ENCODE results near the gene ZNF48.

ZNF48 gene

DNA sequence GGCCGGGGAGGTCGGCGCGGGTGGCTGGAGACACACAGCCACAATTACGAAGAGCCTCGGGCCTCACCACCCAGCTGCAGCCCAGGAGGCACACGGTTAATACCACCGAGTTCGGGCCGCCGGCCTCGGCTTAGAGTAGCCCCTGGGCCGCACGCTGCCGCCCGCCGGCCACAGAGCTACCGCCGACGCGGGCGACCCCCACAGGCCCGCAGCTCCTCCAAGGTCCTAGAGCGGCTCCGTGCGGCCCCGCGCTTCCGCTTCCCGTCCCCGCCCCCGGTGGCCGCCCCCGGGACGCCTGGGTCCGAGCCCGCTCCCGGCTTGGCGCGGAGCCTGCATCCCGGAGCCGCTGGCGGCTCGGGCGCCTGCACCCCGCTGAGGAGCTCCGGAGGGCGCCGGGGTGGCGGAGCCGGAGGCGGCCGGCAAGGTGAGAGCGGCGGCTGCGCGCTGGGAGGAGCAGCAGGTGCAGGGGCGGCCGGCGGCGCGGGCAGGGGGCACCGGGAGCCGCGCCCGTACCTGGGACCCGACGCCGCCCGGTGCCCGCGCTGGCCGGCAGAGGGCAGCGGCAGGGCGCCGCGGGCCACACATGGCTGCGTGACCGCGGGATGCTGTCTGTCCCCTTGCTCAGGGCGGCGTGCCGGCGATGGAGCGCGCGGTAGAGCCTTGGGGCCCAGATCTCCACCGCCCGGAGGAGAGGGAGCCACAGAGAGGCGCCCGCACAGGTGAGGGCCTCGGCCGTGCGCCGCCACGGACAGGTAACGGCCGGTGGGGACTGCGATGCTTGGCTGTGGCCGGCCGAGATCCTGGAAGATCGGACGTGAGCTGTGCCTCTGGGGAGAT, at the start of gene ZNF48:
Gene ZNF48 (plus strand): TSS at position 266 of the 837 bp plus-strand sequence. CDS start 375 bp downstream, at position 641.
- peak; percentile 62 for DNase-seq

DNA sequence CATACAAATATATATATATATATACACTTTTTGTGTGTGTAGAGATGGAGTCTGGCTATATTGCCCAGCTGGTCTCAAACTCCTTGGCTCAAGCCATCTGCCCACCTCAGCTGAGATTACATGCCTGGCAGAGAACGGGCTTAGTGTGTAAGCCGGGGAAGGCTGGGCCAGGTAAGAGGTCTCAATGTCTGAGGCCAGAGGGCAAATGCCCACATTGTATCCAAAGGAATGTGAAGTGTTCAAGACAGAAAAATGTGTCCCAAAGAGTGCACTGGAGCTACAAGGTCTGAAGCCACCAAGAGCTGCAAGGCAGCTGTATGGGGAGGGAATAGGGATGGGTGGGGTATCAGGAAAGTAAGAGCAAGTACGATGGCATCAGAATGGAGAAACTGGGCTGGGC, 48.9 kb upstream of the ZNF48 start:
- no peak for DNase-seq

DNA sequence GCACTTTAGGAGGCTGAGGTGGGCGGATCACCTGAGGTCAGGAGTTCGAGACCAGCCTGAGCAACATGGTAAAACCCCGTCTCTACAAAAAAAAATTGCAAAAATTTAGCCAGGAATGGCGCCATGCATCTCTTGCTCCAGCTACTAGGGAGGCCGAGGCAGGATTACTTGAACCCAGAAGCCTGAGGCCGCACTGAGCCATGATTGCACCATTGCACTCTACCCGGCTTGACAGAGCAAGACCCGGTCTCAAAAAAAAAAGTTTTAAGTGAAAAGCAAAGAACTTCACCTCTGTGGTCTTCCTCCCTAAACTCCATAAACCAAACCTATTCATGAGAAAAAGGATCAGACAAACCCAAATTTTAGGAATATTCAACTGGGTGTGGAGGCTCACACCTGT, 47.1 kb upstream of the ZNF48 start:
- no peak for DNase-seq

DNA sequence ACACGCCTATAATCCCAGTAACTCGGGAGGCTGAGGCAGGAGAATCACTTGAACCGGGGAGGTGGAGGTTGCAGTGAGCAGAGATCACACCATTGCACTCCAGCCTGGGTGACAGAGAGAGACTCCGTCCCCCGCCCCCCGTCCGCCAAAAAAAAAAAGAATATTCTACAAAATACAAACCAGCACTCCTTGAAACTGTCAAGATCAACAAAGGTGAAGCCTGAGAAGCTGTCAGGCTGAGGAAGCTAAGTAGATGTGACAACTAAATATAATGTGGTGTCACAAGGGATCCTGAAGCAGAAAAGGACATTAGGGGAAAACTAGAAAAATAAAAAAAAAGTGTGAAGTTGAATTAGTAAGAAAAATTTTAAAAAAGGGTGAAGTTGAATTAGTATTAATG, 46.3 kb upstream of the ZNF48 start:
- DNase-seq: no peak

DNA sequence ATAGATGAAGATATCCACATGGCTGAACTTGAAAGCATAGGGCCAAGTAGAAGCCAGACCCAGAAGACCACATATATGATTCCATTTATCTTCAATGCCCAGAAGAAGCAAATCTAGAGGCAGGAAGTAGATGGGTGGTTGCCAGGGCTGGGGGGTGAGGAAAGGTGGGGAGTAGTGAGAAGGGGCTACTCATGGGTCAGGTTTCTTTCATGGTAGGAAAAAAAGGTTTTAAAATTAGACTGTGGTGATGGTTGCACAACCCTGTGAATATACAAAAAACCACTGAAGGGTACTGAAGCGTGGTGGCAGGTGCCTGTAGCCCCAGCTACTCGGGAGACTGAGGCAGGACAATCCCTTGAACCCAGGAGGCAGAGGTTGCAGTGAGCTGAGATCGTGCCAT, 45.5 kb upstream of the ZNF48 start:
- no peak for DNase-seq

DNA sequence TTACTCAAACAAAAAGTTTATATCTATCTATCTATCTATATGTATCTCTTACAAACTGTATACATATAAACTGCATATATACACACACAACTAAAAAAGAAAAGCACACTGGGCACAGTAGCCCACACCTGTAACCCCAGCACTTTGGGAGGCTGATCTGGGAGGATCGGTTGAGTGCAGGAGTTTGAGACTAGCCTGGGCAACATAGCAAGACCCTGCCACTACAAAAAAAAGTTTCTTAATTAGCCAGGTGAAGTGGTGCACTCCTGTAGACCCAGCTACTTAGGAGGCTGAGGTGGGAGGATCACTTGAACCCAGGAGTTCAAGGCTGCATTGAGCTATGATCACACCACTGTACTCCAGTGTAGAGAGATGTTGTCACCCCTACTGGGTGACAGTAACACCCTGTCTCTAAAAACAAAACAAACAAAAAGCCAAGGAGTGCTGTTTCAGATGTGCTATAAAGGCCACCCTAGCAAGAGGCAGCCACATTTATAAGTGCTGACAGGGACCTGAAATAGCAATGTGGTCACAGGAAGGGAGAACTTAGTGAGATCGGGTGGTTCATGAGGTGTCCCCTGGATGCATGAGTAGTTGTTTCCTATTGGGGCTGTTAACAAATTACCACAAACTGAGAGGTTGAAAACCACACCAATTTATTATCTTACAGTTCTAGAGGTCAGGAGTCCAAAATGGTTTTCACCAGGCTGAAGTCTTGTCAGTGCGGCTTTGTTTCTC, 44.9 kb upstream of the ZNF48 start:
- DNase-seq: peak; percentile 24

DNA sequence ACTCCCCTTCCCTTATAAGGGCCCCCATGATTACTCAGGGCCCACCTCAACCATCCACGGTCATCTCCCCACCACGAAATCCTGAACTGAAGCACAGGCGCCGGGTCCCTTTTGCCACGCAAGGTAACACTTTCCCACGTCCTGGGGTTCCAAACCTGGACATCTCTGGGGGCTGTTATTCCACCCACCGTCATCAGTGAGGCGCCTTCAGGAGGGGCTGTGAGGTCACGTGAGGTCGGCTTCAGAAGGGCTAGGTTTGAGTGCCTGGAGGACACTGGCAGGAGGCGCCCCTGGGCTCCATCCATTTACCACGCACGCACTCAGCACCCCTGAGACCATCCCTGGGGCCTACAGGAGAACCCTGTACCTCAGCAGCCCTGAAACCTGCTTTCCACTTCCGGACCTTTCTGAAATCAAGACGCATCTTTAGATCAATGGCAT, 44.2 kb upstream of the ZNF48 start:
- no peak for DNase-seq

DNA sequence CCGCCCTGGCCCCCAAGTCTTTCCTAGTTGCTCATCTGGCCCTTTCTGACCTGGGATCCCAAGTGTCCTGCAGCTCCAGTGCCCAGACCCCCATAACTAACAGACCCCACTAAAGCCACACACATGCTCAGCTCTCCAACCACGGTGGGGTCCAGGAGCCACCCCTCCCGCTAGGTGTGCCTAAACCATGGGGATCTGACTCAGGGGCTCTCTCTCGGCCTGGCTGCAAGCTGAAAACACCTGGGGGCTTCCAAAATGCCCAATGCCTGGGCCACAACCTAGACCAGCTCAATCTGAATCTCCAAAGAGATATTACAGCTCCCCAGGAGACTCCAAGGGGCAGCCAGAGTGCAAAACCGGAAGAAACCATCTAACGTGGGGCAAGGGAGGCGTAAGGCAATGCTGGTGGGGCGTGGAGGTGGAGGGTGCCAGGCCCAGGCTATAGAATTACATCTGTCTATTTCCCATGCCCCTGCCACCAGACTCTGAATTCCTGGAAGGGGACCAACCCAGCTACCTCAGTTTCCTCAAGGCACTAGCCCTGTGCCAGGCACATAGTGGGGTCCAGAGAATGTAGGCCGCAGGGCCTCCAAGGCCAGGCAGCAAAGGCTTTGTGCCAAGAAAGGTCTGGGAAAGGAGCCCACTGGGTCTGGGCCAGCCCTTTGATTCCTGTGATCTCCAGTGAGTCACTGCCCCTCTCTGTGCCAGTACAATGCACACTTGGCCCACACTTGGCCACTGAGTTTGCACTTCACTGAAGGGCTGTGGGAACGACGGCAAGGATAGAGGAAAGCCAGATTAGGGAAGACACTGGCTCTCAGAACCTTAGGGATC, 43.4 kb upstream of the ZNF48 start:
- DNase-seq: no peak

DNA sequence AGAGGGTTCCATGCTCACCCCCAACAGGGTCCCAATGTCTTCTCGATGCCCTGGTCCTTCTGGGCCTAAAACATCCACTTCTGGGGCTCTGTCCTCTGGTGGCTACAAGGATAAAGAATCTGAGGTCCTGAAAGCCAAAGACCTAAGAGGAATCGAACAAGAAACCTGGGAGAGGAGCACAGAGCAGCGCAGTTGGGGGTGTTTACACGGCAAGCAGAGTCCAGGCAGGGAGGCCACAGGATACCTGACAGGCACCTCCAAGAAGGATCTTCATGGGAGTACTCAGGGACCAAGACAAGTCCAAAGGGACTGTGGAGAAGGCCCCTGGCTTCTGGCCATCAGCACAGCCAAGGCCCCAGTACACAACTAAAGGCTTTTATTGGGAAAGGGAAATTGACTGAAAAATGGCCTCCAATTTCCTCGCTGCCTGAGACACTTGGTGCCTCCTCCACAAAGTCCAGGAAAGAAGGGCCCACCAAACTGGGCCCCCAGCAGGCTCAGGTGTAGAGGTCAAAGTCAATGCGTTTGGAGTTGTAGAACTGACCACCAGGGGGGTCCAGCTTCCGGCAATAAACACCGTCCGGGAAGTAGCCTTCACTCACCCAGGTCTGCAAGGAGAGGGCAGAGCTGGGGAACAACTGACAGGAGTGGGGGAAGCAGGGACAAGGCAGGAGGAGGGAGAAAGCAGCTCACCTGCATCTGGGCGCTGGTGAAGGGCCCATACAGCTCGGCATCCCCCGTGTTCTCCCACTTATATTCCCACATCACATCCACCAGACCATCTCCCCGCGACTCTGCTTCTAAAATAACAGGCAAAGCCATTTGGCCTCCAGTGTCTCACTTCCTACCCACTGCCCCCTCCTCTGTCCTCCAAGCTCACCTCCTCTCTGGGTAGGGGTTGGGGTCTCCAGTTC, 42.5 kb upstream of the ZNF48 start:
- no peak for DNase-seq

DNA sequence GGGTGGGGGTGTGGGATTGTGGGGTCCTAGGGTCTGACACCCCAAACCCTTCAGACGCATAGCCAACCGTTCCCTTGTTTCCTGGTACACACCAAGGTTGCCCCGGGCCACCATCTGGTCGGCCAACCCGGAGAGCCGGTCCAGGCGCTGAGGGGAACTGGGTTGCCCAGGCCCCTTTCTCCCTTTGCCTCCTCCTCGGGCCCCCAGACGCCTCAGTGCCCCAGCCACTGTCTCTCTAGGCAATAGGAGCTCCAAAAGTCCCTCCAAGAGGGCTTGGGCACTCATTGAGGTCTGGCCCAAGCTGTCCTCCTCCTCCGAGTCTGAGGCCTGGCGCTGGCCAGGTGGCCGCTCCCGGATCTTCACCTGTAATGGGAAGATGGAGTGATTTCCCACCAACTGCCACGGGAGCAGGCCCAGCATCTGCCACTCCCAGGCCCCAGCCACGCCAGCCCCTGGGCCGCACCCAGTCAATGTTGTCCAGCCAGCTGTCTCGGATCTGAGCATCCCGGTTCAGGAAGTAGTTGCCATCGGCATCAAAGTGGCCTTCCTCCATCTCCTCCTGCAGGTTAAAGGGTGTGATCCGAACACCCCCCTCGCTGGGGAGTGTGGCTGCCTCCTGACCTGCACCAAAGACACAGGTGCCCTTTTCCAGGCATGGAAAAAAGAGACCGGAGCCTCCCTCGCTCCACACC, 41.6 kb upstream of the ZNF48 start:
- no peak for DNase-seq

DNA sequence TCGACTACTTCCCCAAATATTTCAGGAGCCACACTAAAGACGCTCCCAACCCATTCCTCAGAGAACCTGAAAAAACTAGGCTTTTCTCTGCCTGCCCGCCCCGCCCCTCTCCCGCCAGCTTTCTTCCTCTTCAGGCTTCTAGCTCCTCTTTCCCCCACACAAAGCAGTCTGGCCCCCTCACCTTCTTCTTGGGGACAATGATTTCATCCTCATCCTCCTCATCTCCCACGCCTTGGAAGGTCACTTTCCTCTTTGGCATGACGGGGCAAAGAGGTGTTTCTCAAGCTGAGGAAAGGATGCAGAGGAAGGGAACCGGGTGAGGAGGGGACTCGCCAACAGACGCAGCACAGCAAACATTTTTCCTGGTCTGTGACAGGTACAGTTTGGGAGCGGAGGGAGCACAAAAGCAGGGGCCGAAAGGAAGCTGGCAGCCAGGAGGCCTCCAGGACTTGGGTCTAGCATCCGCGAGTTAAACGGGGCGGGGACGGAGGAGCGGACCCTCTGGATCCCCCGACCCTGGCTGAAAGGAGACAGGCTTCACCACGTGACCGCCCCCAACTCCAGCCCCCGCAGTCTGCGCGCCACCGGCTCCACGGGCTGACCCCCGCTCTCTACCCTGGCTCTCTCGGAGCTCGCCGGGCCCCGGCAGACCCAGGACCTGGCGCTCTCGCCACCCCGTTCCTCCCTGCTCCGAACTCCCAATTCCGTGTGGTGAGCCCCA, 40.6 kb upstream of the ZNF48 start:
- no peak for DNase-seq

DNA sequence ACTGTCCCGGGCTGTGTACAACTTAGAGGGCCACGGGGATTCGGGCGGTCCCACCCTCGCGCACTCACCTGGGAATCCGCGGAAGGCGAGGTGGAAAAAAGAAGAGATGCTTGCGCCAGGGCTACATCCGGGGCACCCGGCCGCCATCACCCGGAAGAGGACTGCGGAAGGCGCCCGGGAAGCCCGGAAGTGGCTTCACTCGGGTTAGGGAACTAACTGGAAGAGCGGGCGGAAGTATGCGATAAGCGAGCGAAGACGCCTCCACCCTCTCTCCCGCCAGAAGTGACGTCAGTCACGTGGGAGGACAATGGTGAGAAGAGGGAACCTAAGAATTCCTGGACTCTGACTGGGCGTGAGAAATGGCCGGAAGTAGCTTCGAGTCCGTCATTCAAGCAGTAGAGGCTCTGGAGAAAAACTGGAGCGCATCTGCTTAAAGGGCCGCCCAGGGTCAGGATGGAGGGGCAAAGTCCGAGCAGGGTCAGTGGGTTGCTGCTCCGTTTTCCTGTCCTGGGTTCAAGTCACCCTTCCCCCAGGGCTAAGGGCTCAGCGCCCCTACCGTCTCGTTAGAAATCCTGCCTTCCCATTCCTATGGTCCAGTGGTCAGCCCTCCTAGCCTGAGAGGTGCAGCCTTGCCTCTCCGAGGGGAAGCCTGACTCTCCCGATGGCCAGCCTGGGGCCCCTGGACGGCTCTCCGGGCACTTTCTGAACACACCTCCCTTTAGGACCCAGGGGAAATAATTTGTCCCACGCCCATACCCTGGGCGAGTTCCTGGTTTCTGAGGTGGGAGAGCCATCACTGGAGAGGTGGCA, 39.9 kb upstream of the ZNF48 start, which contains the start of gene CD2BP2:
Gene CD2BP2 (minus strand): TSS at position 165 of the 810 bp plus-strand sequence. CDS start 627 bp downstream, outside the sequence.
- peak; percentile 88 for DNase-seq

DNA sequence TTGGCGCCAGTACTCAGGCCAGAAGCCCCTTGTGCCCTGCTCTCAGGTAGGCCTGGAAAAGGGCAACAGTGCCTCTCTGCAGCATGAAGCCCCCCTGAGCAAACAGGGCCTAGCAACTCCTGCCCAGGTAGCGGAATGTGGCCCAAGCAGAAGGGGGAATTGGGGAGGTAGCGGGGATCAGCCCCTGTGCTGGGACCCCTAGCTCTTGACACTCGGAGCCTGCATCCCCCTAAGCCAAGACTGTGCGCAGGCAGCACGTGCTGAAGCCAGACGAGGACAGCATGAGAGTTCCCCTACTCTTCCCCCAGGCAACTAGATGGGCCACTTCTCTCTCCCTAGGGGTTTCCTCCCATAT, 39.3 kb upstream of the ZNF48 start:
- no peak for DNase-seq

DNA sequence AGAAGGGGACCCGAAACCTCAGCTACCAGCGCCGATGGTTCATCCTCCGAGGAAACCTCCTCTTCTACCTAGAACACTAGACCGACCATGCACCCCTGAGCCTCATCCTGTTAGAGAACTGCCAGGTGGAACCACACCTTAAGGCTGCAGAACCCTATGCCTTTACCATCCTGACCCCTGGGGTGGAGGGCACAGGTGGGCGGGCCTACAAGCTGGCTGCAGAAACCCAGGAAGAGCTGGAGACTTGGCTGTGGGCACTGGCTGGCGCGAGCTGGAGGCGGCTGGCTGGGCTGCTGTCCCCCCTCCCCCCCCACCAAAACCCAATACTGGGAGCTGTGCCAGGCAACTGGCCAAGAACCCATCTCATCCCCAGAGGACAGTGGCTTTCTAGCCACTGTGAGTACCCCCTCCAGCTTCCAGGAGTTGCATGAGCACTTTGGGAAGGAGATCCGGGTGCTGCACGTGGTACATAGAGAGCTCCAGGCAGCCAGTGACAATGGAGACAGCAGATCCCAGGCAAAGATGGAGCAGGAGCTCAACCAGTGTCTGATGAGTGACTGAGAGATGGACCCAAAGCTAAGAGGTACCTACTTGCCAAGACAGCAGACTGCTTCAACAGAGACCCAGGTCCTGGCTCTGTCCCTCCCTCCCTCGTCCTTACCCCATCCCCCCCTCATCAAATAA, 38.7 kb upstream of the ZNF48 start:
- no peak for DNase-seq

DNA sequence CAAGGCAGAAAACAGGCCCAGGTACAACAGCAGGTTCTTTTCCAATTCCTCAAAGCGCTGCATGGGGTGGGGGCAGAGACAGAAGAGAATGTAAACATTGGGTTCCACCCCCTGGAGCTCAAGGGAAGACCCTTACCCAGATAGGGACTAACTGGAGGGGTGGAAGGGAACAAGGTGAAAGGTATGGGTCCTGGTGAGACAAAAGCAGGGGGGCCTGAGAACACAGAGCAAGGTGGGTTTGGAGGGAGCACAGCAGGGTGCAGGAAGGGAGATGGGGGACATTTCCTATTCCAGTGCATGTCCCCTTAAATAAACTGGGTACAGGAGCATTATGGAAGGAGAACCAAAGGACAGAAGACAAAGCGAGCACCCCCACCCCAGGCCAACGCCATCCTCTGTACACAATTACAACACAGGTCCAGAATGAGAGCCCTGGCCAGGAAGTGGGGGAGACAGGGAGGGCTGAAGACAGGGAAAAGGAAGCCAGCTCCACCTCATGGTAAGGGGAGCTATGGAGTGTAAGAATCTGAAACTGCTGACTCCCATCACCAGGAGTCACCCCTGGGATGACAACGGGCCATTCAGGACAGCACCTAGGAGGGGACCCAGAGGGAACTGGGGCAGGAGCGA, 38.0 kb upstream of the ZNF48 start:
- no peak for DNase-seq

DNA sequence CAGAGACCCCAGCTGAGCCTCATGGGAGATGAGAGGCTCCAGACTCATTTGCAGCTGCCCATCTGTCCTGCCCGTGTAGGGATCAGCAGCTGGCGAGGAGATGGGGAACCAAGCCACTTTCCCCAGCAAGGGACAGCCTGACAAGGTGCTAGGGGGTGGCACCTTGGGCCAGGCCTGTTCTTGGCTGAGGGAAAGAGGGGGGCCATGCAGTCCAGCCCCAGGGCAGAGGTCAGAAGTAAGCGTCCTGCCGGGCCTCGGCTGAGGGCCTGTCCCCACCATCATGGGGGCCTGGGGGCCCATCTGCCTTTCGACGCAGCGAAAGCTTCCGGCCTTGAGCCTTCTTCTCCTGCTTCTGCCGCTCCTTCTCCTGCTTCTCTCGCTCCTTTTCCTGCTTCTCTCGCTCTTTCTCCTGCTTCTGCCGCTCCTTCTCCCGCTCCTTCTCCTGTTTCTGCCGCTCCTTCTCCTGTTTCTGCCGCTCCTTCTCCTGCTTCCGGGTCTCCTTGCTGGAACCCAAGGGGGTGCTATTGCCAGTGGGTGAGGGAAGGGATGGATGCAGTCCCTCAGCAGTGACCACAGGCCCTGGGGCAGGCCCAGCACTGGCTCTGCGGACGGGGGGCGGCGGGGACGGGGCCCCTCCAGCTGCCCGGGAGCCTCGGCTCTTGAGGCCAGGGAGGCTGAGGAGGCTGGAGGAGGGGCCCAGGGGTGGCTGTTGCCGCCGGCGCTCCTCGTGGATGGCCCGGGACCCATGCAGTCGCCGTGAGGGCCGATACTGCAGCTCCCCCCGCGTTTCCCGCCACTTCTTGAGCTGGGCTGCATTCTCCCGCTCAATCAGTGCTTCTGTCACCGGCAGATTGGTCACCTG, 37.3 kb upstream of the ZNF48 start:
- no peak for DNase-seq

DNA sequence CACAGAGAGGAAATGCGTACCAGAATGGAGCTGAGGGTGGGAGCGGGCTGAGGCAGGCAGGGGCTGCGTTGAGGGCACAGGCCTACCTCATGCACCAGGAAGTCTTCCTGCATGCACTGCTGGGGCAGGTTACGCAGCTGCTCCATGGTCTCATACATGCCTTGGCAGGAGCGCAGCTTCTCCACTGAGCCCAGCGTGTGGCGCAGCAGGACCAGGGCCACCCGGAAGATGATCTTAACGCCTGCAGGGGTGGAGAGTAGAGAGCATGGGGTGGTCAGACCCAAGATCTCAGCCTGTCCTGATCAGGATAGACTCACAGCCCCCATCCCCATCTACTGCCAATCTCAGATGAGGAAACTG, 36.7 kb upstream of the ZNF48 start:
- no peak for DNase-seq

All from activated naive CD4-positive, alpha-beta T cell treated with Interleukin-2 at 50 U/mL for 16 hours (primary cell).